ENCODE data around the gene MYH8.

DNA sequence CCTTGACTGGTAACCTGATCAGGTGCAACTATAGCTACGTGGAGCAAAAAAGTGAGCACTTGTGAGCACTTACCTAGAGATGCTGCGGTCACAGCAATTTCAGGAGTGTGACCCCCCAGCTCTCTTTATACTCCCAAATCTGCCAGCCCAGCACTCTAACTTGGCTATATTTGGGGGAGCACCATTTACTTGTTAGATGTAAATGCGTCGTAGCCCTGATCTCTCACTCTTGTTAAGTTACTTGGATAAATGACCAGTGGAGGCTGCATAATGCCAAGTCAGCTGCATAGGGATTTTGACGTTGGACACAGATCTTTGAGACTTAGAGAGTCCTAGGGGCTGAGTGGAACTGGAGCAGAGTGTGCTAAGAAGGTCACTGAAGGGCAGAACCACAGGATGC is 48.8 kb downstream of the MYH8 start, which contains the start of gene MYH13:
- TF ChIP-seq, protein P1, sequence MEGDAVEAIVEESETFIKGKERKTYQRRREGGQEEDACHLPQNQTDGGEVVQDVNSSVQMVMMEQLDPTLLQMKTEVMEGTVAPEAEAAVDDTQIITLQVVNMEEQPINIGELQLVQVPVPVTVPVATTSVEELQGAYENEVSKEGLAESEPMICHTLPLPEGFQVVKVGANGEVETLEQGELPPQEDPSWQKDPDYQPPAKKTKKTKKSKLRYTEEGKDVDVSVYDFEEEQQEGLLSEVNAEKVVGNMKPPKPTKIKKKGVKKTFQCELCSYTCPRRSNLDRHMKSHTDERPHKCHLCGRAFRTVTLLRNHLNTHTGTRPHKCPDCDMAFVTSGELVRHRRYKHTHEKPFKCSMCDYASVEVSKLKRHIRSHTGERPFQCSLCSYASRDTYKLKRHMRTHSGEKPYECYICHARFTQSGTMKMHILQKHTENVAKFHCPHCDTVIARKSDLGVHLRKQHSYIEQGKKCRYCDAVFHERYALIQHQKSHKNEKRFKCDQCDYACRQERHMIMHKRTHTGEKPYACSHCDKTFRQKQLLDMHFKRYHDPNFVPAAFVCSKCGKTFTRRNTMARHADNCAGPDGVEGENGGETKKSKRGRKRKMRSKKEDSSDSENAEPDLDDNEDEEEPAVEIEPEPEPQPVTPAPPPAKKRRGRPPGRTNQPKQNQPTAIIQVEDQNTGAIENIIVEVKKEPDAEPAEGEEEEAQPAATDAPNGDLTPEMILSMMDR (IDR thresholded peaks at IDR 0.05): no peak
- TF ChIP-seq POLR2A (IDR thresholded peaks at IDR 0.05) (no peak), POLR2AphosphoS5 (IDR thresholded peaks at IDR 0.05) (no peak)

Measured in sigmoid colon (tissue), 4 donors.